Stimulated activated CD4-positive, alpha-beta T cell treated with anti-CD3 and anti-CD28 coated beads, Interleukin-12 subunit alpha, Interleukin-12 subunit beta, amount 100 ng/mL, for 48 hours (primary cell): ENCODE measurements around the gene USP51.
"Not testable (repeated sequence)": the region's sequence is repeated elsewhere in the genome, so short reads cannot be mapped to it uniquely, and the experiment has no call there.

Experiments used
- DNase-seq, 3 donors: peaks; one replicate each; pipeline ENCODE4 v3.0.0-alpha.2; 2020; ENCODE audit warnings: low read depth in 2 of 3, low spot score in 1 of 3

The USP51 gene

DNA sequence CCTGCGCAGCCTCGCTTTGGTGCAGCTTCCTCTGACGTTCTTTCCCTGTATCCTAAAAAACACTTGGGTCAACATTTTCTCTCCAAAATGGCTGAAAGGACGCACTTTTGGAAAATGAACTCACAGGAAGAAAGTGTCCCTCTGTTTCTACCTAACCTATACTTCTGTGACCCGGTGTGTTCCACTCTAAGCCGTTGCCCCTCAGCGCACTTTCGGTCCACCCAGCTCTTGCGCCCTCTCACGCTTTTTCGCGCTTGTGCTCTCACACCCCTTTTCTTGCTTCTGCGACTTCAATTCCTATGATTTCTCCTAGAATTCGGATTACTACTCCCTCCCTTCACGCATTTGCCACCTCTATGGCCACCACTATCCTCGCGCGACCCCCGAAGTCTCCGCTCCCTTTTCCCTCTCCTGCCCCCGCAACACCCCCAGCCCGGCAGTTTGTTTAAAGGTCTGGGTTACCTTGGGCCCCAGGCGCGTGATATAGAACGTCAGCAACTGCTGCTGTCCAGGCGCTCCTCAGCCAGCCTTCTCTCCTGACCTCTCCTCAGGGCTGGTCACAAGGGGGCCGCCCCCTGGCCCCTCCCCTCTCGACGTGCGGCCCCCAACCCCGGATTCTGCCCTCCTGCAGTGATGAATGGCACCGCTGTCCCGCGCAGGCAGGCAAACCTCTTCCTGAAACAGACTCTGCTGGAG is at the start of gene USP51:
USP51 (minus strand) TSS at position 535 of the 696 bp plus-strand sequence. CDS start 909 bp downstream, outside the sequence.
- no peak for DNase-seq

DNA sequence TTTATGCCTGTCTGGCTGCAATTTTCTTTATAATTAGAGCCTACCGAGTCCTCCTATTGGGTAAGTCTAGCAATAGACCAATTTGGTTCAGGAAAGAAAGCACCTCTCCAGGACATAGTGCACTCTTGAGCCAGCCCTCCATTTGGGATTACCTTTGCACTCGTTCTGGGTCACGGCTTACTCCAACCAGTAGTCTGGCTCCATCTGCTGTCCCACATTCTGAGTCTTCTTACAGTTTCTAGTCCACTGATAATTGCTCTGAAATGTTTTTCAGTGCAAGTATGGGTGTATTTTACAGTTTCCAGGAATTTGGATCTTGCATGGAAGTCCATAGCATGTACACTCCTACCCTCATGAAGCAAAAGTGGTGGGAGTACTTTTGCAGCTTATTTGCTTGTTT is 34.8 kb upstream of the USP51 start:
- DNase-seq = no peak

DNA sequence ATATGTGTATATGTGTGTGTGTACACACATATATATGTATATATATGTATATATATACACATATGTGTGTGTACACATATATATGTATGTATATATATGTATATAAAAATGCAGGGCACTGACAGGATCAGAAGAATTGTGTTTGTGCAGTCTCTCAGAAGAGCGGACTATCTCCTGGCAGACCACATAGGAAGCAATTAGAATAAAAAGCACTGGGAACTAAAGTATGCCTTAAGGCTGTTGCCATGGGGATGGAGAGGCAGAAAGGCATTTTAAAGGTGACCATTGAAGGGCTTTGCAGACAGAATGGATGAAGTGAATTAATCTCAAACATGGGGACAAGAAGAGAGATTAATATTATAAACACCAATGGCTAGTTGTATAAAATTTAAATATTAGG is 33.7 kb upstream of the USP51 start:
- no peak for DNase-seq

DNA sequence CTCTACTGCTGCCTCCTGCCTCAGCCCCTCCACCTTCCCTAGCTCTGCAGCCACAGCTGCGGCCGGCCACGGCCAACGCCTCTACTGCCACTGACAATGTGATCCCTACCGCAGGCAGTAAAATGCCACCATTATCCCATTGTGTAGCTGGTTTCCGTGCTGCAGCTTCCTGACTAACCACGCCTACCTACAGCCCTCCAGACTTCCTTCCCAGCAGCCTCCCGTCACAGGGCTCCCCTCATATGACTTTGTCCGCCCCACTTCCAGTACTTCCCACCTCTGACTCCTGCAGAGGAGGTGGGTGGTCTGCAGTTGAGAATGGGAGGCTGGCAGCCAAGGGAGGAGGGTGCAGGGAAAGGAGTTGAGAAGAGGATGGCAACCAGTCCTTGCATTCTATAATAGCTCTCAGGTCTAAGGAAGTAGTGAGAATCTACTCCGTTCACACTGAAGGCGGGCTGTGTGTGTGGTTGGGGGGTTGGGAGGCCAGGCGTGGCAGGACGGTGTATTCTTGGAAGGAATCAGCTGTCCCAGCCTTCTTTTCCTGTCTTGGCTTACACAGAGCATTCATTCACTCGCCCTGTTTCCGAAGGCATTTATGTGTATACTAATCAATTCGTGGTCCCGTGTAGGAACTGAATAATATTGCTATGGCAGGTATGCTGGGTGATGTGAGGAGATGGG is 33.1 kb upstream of the USP51 start:
- DNase-seq = no peak

DNA sequence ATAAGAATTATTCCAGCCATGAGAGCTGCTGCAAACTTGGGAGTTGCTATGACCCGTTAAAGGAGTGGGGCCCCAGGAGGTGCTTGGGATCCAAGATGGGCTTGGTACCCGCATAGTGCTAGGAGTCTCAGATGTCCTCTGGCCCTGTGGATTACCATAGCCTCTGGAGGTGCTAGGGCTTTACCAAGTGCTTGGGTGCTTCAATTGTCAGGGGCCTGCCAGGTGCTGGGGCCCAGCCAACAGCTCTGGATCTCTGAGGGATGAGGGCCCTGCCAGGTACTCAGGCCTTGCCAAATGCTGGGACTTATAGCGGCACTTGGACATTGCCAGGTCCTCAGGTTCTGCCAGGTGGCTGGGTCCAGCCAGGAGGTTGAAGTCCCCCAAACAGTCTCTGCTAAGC is 32.0 kb upstream of the USP51 start:
- DNase-seq = no peak

DNA sequence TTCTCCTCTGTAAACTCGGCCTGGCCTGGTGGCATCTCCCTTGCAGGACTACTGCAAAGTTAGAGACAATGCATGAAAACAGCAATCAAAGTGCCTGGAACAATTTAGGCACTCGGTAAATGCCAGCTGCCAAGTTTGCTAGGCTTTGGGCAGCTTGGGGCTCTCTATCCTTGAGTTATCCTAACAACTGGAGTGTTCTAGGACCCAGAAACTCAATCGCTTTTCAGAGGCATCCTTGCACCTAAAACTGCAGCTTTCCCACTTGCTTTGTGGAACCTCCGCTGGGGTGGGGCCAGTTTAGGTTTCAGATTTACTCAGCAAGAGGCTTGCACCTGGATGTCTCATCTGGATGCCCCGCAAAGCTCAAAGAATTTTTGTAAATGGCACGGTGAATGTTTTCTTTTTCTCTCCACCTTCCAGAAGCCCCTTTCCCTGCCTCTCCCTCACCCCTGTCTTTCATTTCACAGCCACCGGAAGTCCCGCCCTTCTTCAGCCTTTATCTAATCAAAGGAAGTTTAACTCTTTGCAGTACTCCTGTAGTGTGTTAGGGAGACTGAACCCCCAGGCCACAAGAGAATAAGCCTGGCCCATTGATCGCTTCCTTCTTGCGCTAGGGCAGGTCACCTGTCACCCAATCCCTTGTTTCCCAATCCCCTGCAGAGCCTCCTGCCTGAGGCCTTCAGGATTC is 27.3 kb upstream of the USP51 start:
- not testable (repeated sequence) for DNase-seq

DNA sequence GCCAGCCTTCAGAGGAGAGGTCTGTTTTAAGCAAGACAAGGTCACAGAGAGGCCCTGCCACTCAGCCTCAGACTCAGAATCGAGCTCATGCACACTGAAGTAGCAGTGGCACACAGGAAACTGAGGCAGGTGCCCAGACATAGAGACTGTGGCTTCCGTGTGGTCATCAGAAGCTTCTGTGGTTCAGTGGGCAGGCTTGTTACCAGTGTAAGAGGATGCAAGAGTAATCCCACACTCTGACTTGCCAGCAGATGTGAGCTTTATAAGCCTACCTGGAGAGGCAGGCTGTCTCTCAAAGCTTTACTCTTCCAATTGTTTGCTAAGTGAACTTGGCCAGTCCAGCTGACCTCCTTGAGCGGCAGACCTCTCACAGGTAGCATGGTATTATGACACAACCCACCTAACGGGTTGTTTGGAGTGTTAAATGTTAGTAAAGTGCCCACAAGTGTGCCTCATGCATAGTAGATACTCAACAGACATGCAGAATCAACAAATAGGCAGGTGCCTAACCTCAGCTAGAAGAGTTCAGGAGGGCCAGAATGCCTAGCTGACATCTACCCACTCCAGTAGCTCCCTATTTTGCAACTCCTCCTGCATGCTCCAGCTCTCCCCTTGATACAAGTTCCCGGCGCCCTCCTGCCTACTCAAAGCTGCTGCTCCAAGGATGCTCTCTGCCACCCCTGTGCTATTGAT is 23.5 kb upstream of the USP51 start:
- DNase-seq = not testable (repeated sequence)

DNA sequence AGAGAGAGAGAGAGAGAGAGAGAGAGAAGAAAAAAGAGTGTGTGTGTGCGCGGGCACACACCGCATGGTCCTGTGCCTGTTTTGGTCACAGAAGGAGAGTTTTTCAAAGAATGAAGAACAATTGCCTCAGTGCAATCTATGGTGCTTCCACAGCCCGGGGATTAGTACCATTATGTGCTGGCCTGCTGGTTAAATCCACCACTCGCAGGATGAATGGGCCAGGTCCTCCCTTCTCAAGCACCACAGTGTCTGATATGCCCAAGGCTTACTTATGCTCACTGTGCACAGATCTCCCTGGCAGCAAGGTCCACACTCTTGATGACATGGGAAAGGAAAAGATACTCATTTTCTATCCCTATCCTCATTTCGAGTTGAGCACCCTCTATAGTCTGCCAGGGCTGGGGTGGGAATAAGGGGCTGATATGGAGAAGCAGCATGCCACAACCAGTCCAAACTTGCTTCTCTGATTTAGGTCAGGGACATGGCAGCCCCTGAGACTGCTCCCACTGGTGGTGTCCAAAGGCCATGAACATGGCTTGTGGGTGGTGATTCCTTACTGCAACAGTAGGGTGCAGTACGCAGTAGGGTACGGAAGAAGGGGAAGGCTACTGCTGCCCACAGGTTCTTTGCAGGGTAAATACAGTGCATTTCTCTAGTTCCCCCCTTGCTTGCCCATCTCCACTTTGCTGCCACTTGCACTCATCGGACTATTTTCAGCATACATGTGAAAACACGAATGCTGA is 18.9 kb upstream of the USP51 start:
- DNase-seq = not testable (repeated sequence)

DNA sequence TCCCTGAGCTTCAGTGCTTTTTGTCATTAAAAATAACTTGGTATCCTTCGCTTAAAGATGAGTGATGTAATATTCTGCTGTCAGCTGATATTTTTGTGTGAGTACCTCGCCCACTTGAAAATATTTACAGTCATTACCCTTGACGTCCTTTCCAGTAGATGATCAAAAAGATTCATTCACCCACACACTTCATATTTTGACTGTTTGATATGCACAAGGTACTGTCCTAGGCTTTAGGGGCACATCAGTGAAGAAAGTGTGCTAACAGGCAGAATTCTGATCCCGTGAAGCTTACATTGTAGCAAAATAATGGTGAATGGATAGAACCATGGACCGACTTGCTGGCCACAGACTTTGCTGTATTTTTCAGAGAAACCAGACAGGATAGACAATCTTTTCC is 18.1 kb upstream of the USP51 start:
- not testable (repeated sequence) for DNase-seq

DNA sequence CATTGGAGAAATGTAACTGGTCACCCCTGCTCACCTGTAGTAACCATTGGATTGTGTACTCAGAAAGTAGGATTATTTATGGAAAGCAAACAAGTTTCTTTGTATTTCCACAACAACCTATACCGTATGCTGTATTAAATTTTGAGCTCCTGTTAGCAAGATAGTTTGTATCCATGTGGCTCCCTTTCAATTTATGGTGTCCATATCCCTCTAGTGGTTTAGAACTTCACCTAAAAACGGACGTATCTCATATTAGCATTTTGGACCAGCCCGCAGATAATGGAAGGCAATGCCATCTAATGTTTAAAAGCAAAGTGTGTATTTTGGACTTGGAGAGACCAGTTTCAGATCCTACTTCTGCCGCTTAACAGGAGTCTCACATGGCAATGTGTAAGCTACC is 17.4 kb upstream of the USP51 start:
- DNase-seq = not testable (repeated sequence)

DNA sequence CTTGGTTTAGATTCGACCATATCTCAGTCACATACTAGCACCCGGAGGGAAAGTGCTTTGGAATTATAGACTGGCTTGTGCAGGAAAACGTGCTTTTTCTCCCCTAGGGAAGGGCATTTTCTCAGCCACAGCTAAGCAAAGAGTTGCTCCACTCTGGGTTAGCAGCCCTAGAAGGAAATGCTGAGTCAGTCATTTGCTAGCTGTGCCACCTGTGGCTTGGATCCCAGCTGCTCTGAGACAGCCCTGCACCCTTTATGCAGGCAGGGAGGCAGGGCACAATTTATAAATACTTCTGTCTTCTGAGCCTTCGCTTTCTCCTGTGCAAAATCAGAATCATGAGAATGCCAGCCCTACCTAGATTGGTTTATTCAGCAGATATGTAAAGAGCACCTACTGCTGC is 1.3 kb upstream of the USP51 start:
- DNase-seq = no peak

DNA sequence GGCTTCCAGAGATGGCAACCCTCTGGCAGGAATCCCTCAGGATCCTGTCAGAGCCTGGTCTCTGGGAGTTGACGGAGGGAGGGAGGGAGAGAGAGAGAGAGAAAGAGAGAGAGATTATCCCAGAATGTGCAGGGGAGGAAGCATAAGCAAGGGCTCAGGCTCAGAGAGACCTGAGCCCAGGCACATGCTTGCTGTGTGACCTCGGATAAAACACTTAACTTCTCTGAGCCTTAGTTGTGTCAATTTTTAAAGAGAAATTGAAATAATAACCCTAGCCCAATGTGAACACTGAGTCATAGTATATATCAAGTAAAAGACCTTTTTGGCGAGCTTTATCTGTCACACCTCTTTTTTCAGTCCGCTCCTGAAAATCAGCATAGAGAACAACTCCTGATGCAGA is 473 bp upstream of the USP51 start:
- no peak for DNase-seq

DNA sequence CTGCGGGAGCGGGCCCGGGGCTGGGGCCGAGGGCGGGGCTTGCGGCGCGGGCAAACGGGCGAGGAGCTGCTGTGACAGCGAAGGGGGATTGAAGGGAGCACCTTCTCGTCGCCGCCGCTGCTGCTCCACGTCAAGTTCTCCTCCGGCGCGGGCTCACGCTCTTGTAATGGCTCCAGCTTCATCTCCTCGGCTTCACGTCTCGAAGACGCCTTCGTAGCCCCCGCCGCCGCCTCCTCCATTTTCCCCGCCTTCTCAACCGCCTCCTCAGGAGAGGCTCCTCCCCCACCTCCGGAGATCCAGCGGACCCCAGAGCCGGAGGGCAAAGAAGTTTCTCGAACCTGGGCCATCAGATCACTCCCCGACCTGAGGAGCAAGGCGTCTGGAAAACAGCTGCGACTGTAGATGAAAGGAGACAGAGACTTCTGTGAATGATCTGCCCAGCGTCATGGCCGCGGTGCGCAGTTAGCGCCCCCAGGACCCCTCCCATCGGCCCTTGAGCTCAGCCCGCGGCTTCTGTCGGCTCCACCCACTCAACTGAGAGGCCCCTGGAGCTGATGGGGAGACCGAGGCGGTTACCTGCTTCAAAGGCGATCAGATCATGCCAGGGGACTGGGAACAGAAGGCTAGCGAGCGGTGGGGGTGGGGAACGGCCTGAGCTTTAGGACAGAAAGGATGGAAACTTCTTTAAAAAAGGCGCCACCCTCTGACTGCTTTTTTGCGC is 895 bp downstream of the USP51 start:
- DNase-seq = peak in 2 of 3 donors; percentile 11 to 29

DNA sequence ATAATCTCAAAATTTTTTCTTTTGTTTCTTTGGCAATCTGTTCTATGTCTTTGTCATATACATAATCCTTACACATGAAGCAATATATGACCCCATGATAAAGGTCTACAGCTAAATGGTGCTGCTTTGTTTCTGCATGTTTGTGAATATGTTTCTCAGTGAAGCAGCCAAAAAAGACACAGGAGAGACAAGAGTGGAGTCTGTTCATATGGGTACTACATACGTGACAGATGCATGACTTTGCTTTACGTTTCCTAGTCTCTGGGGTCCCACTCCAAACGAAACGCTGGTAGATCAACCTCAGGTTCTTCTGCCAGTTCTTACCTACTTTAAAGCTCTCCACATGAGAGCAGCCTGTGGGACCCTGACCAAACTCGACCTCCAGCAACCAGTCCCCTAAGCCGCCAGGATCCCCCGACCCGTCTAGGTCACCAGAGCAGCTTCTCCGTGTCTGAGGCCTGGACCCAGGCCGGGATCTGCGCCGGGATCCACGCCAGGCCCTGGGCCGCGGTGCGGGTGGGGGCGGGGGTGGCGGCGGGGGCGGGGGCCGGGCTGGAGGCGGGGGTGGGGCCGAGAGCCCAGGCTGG is 1.5 kb downstream of the USP51 start:
- DNase-seq = no peak

DNA sequence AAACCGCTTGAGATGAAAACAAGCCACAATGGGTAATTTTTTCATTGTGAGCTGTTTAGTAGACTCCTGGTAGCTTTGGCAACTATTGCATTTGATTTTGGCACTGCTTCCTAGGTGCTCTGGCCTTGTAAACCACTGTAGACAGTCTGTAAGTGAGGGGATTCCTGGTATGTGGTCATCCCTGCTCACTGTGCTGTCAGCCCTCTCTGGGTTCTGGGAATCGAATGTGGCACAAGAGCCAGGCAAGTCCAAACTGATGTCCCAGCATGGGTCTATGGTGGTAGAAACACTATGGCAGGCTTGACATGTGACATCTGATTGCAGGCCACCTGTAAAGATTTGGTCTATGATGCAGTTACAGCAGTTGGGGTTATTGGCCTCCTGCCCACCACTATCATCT is 2.5 kb downstream of the USP51 start:
- no peak for DNase-seq

DNA sequence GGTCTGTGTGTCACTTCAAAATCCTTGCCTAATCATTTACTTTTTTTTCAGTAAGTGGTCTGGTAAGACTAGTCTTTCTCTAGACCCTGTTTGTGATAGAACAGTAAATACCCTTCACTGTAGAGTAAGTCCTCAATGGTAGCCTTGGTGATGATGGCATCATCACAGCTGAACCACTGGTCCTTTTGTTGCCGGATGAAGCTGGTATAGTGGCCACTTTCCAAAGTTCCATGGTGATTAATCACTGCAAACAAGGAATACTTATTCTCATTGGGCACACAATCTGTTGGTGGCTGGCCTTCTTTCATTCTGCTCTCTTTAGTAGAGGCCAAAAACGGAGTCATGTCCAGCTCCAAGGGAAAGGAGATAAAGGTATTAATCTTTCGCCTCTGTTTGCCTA is 2.9 kb downstream of the USP51 start:
- DNase-seq = no peak

DNA sequence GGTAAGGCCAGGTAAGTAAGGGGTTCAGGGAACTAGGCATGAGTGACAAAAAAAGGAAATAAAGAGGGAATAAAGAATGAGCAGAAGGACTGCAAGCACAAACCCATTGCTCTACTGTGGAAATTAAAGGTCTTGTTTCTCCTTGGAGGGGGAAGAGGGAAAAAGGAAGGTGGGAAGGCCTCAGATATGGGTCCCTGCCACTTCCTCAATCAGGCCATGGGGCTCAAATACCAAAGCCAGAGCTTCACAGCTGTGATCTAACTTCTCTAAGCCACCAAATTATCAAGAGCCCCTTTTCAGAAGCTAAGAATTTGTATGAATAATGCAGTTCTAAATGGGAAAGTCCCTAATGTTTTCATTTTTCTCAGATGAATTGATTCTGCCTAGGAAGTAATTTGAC is 4.7 kb downstream of the USP51 start:
- DNase-seq = no peak

DNA sequence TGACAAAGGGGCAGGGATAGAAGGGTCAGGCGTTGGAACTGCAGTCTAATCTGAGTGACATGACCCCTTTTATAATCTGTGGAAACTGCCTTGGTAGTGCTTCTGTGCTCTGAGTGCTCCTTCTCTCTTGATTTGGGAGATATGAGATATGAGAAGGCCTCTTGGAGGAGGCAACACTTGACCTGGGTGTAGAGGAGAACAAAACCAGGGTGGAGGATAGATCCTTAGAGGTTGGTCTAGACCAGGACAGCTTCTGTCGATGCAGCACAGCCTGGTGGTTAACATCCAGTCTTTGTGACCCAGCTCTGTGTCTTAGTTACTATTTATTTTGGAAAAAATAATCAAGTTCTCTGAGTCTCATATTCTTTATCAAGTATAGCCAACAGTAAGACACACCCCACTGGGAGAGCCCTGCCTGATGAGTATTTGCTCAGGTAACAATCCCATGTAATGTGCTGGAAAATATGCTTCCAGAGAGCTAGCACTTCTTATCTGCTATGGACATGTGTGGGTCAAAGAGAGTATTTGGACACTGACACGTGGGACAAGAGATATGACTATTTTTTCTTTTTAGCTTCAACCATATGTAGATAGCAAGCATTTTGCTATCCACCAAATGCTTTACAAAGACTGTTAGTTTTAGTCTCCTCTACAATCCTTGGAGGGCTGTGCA is 9.1 kb downstream of the USP51 start:
- no peak for DNase-seq

DNA sequence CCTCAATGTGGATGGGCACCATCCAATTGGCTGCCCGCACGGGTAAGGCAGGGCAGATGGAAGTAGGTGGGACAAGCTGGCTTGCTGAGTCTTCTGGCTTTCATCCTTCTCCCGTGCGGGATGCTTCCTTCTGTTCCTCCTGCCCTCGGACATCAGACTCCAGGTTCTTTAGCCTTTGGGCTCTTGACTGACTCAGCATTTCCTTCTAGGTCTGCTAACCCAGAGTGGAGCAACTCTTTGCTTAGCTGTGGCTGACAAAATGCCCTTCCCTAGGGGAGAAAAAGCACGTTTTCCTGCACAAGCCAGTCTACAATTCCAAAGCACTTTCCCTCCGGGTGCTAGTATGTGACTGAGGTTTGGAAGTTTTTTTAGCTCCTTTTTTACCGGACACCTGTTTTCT is 9.7 kb downstream of the USP51 start:
- not testable (repeated sequence) for DNase-seq
